ENCODE results near the gene S1PR5. TPM values are rescaled to one million over a fixed set of nuclear protein-coding genes. Genes with fewer than 3 reads are reported as not detected.
"Not testable (repeated sequence)": the region's sequence is repeated elsewhere in the genome, so short reads cannot be mapped to it uniquely, and the experiment has no call there.

Gene S1PR5
- total and polyA plus RNA-seq, 8 donors: 0.20 to 1.8 (median 0.86) TPM

DNA sequence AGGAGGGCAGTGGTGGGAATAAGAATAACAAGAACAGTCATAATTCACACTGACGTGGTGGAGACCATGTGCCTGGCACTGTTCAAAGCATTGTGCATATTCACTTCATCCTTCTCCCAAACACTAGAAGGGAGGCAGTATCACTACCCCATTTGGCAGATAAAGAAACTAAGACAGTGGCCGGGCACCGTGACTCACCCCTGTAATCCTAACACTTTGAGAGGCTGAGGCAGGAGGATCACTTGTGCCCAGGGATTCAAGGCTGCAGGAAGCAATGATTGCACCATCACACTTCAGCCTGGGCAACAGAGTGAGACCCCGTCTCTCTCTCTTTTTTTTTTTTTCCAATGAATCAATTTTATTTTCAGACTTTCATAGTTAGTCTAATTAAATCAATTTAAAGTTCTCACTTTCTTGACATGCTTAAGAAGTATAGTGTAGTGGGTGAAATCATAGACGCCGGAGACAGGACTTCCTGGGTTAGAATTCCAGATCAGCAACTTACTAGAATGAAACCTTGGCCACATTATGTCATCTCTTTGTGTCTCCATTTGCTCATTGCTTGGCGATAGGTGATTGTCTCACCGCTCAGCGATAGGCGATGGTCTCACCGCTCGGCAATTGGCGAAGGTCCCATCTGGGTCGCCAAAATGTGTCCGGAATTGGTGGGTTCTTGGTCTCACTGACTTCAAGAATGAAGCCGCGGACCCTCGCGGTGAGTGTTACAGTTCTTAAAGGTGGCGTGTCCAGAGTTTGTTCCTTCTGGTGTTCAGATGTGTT, 21.1 kb upstream of the S1PR5 start:
- intact Hi-C loops (cut with DNase I): no loop called here
- TF ChIP-seq CTCF (IDR thresholded peaks at IDR 0.05): no peak
- DNase-seq (no peak), ATAC-seq (no peak)
- Histone ChIP-seq H3K9me3 (no peaks in the 10 kb centered on the region), H3K36me3 (no peaks in the 10 kb centered on the region), H3K27me3 (peaks cover 0 to 21% of the 10 kb centered on the region in 2 donors), H3K4me3 (no peak overlapping the region), H3K4me1 (peaks cover 0 to 21% of the 10 kb centered on the region in 2 donors), H3K27ac (no peak overlapping the region)

DNA sequence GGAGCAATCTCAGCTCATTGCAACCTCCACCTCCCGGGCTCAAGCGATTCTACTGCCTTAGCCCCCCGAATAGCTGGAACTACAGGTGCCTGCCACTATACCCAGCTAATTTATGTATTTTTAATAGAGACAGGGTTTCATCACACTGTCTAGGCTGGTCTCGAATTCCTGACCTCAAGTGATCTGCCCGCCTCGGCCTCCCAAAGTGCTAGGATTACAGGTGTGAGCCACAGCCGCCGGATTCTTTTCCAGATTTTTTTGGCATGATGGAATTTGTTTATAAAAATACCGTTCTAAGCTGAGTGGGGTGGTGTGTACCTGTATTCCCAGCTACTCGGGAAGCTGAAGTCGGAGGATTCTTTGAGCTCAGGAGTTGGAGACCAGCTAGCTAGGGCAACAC, 20.4 kb upstream of the S1PR5 start:
- ATAC-seq (no peak), DNase-seq (no peak)
- intact Hi-C loops (cut with DNase I): no loop called here
- Histone ChIP-seq H3K36me3 (no peaks in the 10 kb centered on the region), H3K9me3 (peaks cover 0 to under 1% of the 10 kb centered on the region in 2 donors), H3K27ac (no peak overlapping the region), H3K27me3 (peaks cover 0 to 21% of the 10 kb centered on the region in 2 donors), H3K4me3 (no peak overlapping the region), H3K4me1 (peaks cover 0 to 14% of the 10 kb centered on the region in 2 donors)
- TF ChIP-seq CTCF (IDR thresholded peaks at IDR 0.05): no peak

- no peak for DNase-seq
Measured at GRCh38 chr19:10535613-10536012, 18.4 kb upstream of the S1PR5 start.

DNA sequence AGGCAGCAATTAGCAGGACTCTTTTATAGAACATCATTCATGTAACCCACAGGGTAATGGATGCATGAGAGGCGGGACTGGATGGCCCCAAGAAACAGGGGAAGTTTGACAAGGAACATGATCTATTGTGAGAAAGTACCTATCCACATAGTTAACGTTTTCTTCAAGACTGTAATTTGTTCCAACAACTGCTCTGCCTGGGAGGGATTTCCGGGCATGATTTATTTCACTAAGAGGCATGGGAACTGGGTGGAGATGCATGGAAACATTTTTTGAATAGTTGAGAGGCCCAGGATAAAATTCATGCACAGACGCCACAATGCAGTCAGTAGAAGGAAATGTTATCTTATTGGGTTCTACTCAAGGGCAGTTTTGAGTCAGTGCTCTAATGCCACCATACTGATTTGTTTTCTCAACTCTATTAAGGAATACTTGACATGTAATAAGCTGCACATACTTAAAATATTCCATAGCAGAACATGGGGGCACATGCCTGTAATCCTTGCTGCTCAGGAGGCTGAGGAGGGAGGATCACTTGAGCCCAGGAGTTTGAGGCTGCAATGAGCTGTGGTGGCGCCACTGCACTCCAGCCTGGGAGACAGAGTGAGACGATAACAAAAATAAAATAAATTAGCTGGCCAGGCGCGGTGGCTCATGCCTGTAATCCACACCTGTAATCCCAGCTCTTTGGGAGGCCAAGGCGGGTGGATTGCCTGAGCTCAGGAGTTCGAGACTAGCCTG, 16.6 kb upstream of the S1PR5 start:
- H3K4me3 ChIP-seq: no peak overlapping the region
- intact Hi-C loops (cut with DNase I): no loop called here
- H3K27ac ChIP-seq: no peak overlapping the region
- peaks cover 0 to 2% of the 10 kb centered on the region in 2 donors for H3K9me3 ChIP-seq
- no peaks in the 10 kb centered on the region for H3K36me3 ChIP-seq
- no peak for TF ChIP-seq CTCF (IDR thresholded peaks at IDR 0.05)
- H3K27me3 ChIP-seq: peaks cover 0 to 17% of the 10 kb centered on the region in 2 donors
- peaks cover 0 to under 1% of the 10 kb centered on the region in 2 donors for H3K4me1 ChIP-seq
- ATAC-seq: no peak
- DNase-seq: no peak

More at GRCh38 chr19:10535613-10536012, 18.4 kb upstream of the S1PR5 start:
- ATAC-seq: no peak
- peaks cover 0 to 21% of the 10 kb centered on the region in 2 donors for H3K27me3 ChIP-seq
- H3K4me3 ChIP-seq: no peak overlapping the region
- intact Hi-C loops (cut with DNase I): no loop called here
- no peak for TF ChIP-seq CTCF (IDR thresholded peaks at IDR 0.05)
- H3K9me3 ChIP-seq: peaks cover 0 to 2% of the 10 kb centered on the region in 2 donors
- H3K36me3 ChIP-seq: no peaks in the 10 kb centered on the region
- H3K4me1 ChIP-seq: peaks cover 0 to 7% of the 10 kb centered on the region in 2 donors
- H3K27ac ChIP-seq: no peak overlapping the region

GRCh38 chr19:10532457-10532856, 15.2 kb upstream of the S1PR5 start:
- Histone ChIP-seq H3K27ac (no peak overlapping the region), H3K4me1 (no peaks in the 10 kb centered on the region), H3K4me3 (no peak overlapping the region), H3K36me3 (no peaks in the 10 kb centered on the region), H3K27me3 (peaks cover 0 to 6% of the 10 kb centered on the region in 2 donors), H3K9me3 (peaks cover 0 to 2% of the 10 kb centered on the region in 2 donors)
- ATAC-seq (no peak), DNase-seq (no peak)
- no peak for TF ChIP-seq CTCF (IDR thresholded peaks at IDR 0.05)
- intact Hi-C loops (cut with DNase I): no loop called here

DNA sequence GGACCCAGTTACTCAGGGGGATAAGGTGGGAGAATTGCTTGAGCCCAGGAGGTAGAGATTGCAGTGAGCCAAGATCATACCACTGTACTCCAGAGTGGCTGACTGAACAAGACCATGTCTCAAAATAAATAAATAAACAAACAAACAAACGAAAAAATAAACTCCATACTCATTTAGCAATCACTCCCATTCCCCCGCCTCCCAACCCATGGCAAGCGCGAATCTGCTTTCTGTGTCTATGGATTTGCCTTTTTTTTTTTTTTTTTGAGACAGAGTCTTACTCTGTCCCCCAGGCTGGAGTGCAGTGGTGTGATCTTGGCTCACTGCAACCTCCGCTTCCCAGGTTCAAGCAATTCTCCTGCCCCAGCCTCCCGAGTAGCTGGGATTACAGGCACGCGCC, 9.6 kb upstream of the S1PR5 start:
- ATAC-seq; H3K4me3 ChIP-seq; H3K9me3 ChIP-seq; H3K36me3 ChIP-seq; H3K27ac ChIP-seq; H3K4me1 ChIP-seq; intact Hi-C loops (cut with DNase I); DNase-seq: not testable (repeated sequence)
- H3K27me3 ChIP-seq: peaks cover 0 to 12% of the 10 kb centered on the region in 2 donors

All from left lung (tissue), 10 donors.